Measurements from ENCODE around the gene CENPP.
A peak's percentile ranks its signal among the peaks of the same experiment; 100 is the strongest.

CENPP gene

GRCh38 chr9:92483627-92484545 is 158.1 kb downstream of the CENPP start:
- no peak for DNase-seq

GRCh38 chr9:92484563-92484962 is 158.8 kb downstream of the CENPP start:
- DNase-seq: no peak

- no peak for DNase-seq
Measured at GRCh38 chr9:92486371-92486770, 160.6 kb downstream of the CENPP start.

GRCh38 chr9:92488681-92489550 is 163.2 kb downstream of the CENPP start:
- no peak for DNase-seq

GRCh38 chr9:92492781-92493401 is 167.1 kb downstream of the CENPP start:
- peak; percentile 32 for DNase-seq

- no peak for DNase-seq
Measured at GRCh38 chr9:92493749-92494387, 168.1 kb downstream of the CENPP start.

- no peak for DNase-seq
Measured at GRCh38 chr9:92494856-92495255, 169.1 kb downstream of the CENPP start.

GRCh38 chr9:92496396-92497176 is 170.8 kb downstream of the CENPP start:
- no peak for DNase-seq

GRCh38 chr9:92499701-92500100 is 173.9 kb downstream of the CENPP start:
- no peak for DNase-seq

- no peak for DNase-seq
Measured at GRCh38 chr9:92500725-92501124, 175.0 kb downstream of the CENPP start.

GRCh38 chr9:92501671-92502393 is 176.1 kb downstream of the CENPP start:
- peak; percentile 73 for DNase-seq

GRCh38 chr9:92503156-92503555 is 177.4 kb downstream of the CENPP start:
- no peak for DNase-seq

- no peak for DNase-seq
Measured at GRCh38 chr9:92504881-92505280, 179.1 kb downstream of the CENPP start.

GRCh38 chr9:92506184-92506857 is 180.6 kb downstream of the CENPP start:
- no peak for DNase-seq

GRCh38 chr9:92507005-92507404 is 181.3 kb downstream of the CENPP start:
- DNase-seq: no peak

GRCh38 chr9:92507496-92507895 is 181.7 kb downstream of the CENPP start:
- DNase-seq: no peak

- DNase-seq: no peak
Measured at GRCh38 chr9:92508018-92508820, 182.5 kb downstream of the CENPP start.

- DNase-seq: no peak
Measured at GRCh38 chr9:92509050-92509449, 183.3 kb downstream of the CENPP start.

- DNase-seq: no peak
Measured at GRCh38 chr9:92510747-92511146, 185.0 kb downstream of the CENPP start.

GRCh38 chr9:92512622-92513021 is 186.9 kb downstream of the CENPP start:
- DNase-seq: no peak
